Measurements from ENCODE around the gene ATP13A2.

ATP13A2 gene

GRCh38 chr1:17027900-17028299, 16.2 kb upstream of the ATP13A2 start:
- no peak for DNase-seq

- DNase-seq, result no peak
Observed at GRCh38 chr1:17027403-17027802, 15.7 kb upstream of the ATP13A2 start.

GRCh38 chr1:17024721-17025120, 13.0 kb upstream of the ATP13A2 start:
- no peak for DNase-seq

- DNase-seq, result no peak
Observed at GRCh38 chr1:17023573-17023972, 11.8 kb upstream of the ATP13A2 start.

- no peak for DNase-seq
Observed at GRCh38 chr1:17023102-17023501, 11.4 kb upstream of the ATP13A2 start.

GRCh38 chr1:17021896-17022295, 10.2 kb upstream of the ATP13A2 start:
- no peak for DNase-seq

- no peak for DNase-seq
Observed at GRCh38 chr1:17020502-17020901, 8.8 kb upstream of the ATP13A2 start.

GRCh38 chr1:17018849-17019248, 7.1 kb upstream of the ATP13A2 start:
- DNase-seq, result no peak

- DNase-seq, result no peak
Observed at GRCh38 chr1:17017435-17017834, 5.7 kb upstream of the ATP13A2 start.

GRCh38 chr1:17016317-17016661, 4.6 kb upstream of the ATP13A2 start:
- DNase-seq, result no peak

- DNase-seq, result no peak
Observed at GRCh38 chr1:17014671-17015567, 3.2 kb upstream of the ATP13A2 start.

- DNase-seq, result peak; percentile 21 to 24
Observed at GRCh38 chr1:17013491-17014320, 2.0 kb upstream of the ATP13A2 start.

GRCh38 chr1:17012775-17013490, 1.2 kb upstream of the ATP13A2 start:
- DNase-seq, result no peak

- DNase-seq, result peak in 1 of 2 donors; percentile 4
Observed at GRCh38 chr1:17011092-17011438, 663 bp downstream of the ATP13A2 start.

- DNase-seq, result peak in 1 of 2 donors; percentile 14
Observed at GRCh38 chr1:17009706-17010105, 2.0 kb downstream of the ATP13A2 start.

GRCh38 chr1:17008208-17008855, 3.4 kb downstream of the ATP13A2 start:
- DNase-seq, result no peak

- DNase-seq, result no peak
Observed at GRCh38 chr1:17007121-17007520, 4.6 kb downstream of the ATP13A2 start.

GRCh38 chr1:17005365-17005740, 6.4 kb downstream of the ATP13A2 start:
- DNase-seq, result no peak

- DNase-seq, result no peak
Observed at GRCh38 chr1:17004466-17005364, 7.0 kb downstream of the ATP13A2 start.

GRCh38 chr1:17002524-17002902, 9.2 kb downstream of the ATP13A2 start:
- DNase-seq, result no peak

GRCh38 chr1:17001760-17002523, 9.8 kb downstream of the ATP13A2 start:
- no peak for DNase-seq

Measured in CD4-positive, alpha-beta T cell treated with Interferon alpha-2 for 1 hour (primary cell).